ENCODE results near the gene MKRN2OS. TPM values are rescaled to one million over a fixed set of nuclear protein-coding genes. Genes with fewer than 3 reads are reported as not detected.

The MKRN2OS gene
- total and polyA plus RNA-seq, 10 of the 15 experiments (the other 5 are each of a cell fraction or from before 2014, with no cell fraction given): 0.20 to 1.0 (median 0.40) TPM; not detected in 4

- Histone ChIP-seq H3K4me2 (ENCODE audit: control insufficient read depth, insufficient read depth) (no peak overlapping the region), H3K79me2 (ENCODE audit: control insufficient read depth, insufficient read depth, low read length) (no peaks in the 10 kb centered on the region), H2AFZ (ENCODE audit: control insufficient read depth, low read depth, low read length) (no peak overlapping the region), H3K27ac (ENCODE audit: control insufficient read depth, insufficient read depth) (no peak overlapping the region), H3K4me3 (no peak overlapping the region), H3K9ac (ENCODE audit: control insufficient read depth, insufficient read depth, low read length) (no peak overlapping the region), H4K20me1 (ENCODE audit: control insufficient read depth, insufficient read depth) (no peaks in the 10 kb centered on the region), H3K36me3 (ENCODE audit: control insufficient read depth in 2 of 2, insufficient read depth in 2 of 2, low read length in 1 of 2) (peaks cover 35 to 62% of the 10 kb centered on the region in 2 experiments), H3K27me3 (replicated peaks in 1 of 2; ENCODE audit: control insufficient read depth in 2 of 2, insufficient read depth in 2 of 2, low read length in 1 of 2) (no peaks in the 10 kb centered on the region), H3K9me3 (replicated peaks; ENCODE audit: control insufficient read depth, insufficient read depth, low read length) (no peaks in the 10 kb centered on the region), H3K4me1 (ENCODE audit: control insufficient read depth, insufficient read depth, low read length) (peaks cover 6% of the 10 kb centered on the region; the same call in 1 of the 2 replicates)
- FAIRE-seq (no peak), ATAC-seq (no peak), DNase-seq (ENCODE audit: low read depth, low spot score) (no peak)
- POLR2A ChIA-PET: interaction anchor here (0.5 to 2.1 kb wide), 5 partner anchors 10 to 274 kb away, joined by 3 to 7 read pairs (median 3); no protein-coding TSS in a partner anchor
- intact Hi-C loops (cut with micrococcal nuclease; ENCODE audit: unreplicated experiment) (no loop called here), in situ Hi-C loops (cut with MboI) (no loop called here)
- TF ChIP-seq POLR2AphosphoS2 (IDR thresholded peaks at IDR 0.05; ENCODE audit: low read depth, low read length): peak; percentile 18; the same call in 1 of the 2 replicates
- TF ChIP-seq POLR2AphosphoS5 (IDR thresholded peaks at IDR 0.05; ENCODE audit: low read length): peak; percentile 57
- TF ChIP-seq NBN (IDR thresholded peaks at IDR 0.05): no peak
- CTCF ChIA-PET: interaction anchor here (1.5 to 1.6 kb wide), 2 partner anchors 9 to 10 kb away, joined by 4 to 6 read pairs; no protein-coding TSS in a partner anchor
- RAD21 ChIA-PET (ENCODE audit: unreplicated experiment): interaction anchor here (0.7 kb wide), 1 partner anchor 64 kb away, joined by 4 read pairs; no protein-coding TSS in a partner anchor
- 67% methylated on average over 2 of the region's 2 CpGs for WGBS (ENCODE audit: insufficient coverage, insufficient replicate concordance, low lambda C conversion rate, missing lambda C conversion rate)
- no TSS peak for BruUV-seq (replicated peaks)
- SMC1A ChIA-PET (ENCODE audit: uncharacterized antibody, unreplicated experiment): interaction anchor here (1.1 kb wide), 1 partner anchor 13 kb away, joined by 4 read pairs; no protein-coding TSS in a partner anchor
Observed at GRCh38 chr3:12584083-12584482, 38.8 kb upstream of the MKRN2OS start.

DNA sequence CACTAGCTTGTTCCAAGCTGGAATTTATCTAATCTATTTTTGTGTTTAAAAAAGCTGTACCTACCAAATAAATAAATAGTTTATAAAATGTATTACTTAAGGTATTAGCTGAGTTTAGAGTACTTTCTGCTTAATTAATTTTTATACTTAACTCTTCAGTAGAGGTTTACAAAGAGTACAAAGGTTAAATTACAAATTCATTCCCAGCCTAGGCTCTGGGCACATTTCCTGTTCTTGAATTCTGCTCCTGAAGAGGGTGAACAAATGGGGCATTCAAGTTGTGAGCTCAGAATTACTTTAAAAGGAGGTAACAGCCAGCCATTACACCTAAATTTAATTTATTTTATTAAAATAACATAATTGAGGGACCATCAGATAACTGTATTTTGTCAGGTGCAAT is 38.0 kb upstream of the MKRN2OS start:
- ChIA-PET SMC1A (ENCODE audit: uncharacterized antibody, unreplicated experiment) (interaction anchor here (0.8 to 1.3 kb wide), 4 partner anchors 9 to 99 kb away, joined by 3 to 6 read pairs (median 4); partner anchors contain the start of gene TSEN2), RAD21 (ENCODE audit: unreplicated experiment) (interaction anchor here (0.7 to 1.0 kb wide), 2 partner anchors 65 to 99 kb away, joined by 3 to 4 read pairs; partner anchors contain the start of gene TSEN2), CTCF (interaction anchor here (1.0 to 2.2 kb wide), 5 partner anchors 9 to 137 kb away, joined by 3 to 6 read pairs (median 4); partner anchors contain the start of gene RAF1), POLR2A (interaction anchor here (0.8 to 2.1 kb wide), 4 partner anchors 21 to 306 kb away, joined by 3 to 6 read pairs (median 4); no protein-coding TSS in a partner anchor)
- FAIRE-seq (no peak), ATAC-seq (no peak), DNase-seq (ENCODE audit: low read depth, low spot score) (no peak)
- Histone ChIP-seq H3K9me3 (replicated peaks; ENCODE audit: control insufficient read depth, insufficient read depth, low read length) (no peaks in the 10 kb centered on the region), H3K9ac (ENCODE audit: control insufficient read depth, insufficient read depth, low read length) (no peak overlapping the region), H3K4me1 (ENCODE audit: control insufficient read depth, insufficient read depth, low read length) (peaks cover 6% of the 10 kb centered on the region; the same call in 1 of the 2 replicates), H3K36me3 (ENCODE audit: control insufficient read depth in 2 of 2, insufficient read depth in 2 of 2, low read length in 1 of 2) (peaks cover 31 to 61% of the 10 kb centered on the region in 2 experiments), H2AFZ (ENCODE audit: control insufficient read depth, low read depth, low read length) (no peak overlapping the region), H3K27me3 (replicated peaks in 1 of 2; ENCODE audit: control insufficient read depth in 2 of 2, insufficient read depth in 2 of 2, low read length in 1 of 2) (no peaks in the 10 kb centered on the region), H4K20me1 (ENCODE audit: control insufficient read depth, insufficient read depth) (no peaks in the 10 kb centered on the region), H3K79me2 (ENCODE audit: control insufficient read depth, insufficient read depth, low read length) (no peaks in the 10 kb centered on the region), H3K4me2 (ENCODE audit: control insufficient read depth, insufficient read depth) (no peak overlapping the region), H3K4me3 (no peak overlapping the region), H3K27ac (ENCODE audit: control insufficient read depth, insufficient read depth) (no peak overlapping the region)
- no TSS peak for BruUV-seq (replicated peaks)
- intact Hi-C loops (cut with micrococcal nuclease; ENCODE audit: unreplicated experiment) (no loop called here), in situ Hi-C loops (cut with MboI) (no loop called here)
- TF ChIP-seq IRF4 (IDR thresholded peaks at IDR 0.05; ENCODE audit: low read depth, low read length) (no peak), ZBTB4 (CRISPR knock-in tag; IDR thresholded peaks at IDR 0.05) (no peak), SP1 (IDR thresholded peaks at IDR 0.05; ENCODE audit: low read depth, low read length) (no peak), SMARCA5 (IDR thresholded peaks at IDR 0.05) (no peak), NKRF (conservative IDR thresholded peaks at IDR 0.05) (no peak), RUNX3 (IDR thresholded peaks at IDR 0.05; ENCODE audit: low read length) (no peak), STAT1 (conservative IDR thresholded peaks at IDR 0.05) (no peak), CBFB (IDR thresholded peaks at IDR 0.05; ENCODE audit: low read depth) (no peak), DPF2 (IDR thresholded peaks at IDR 0.05) (no peak)
- TF ChIP-seq, protein P1, sequence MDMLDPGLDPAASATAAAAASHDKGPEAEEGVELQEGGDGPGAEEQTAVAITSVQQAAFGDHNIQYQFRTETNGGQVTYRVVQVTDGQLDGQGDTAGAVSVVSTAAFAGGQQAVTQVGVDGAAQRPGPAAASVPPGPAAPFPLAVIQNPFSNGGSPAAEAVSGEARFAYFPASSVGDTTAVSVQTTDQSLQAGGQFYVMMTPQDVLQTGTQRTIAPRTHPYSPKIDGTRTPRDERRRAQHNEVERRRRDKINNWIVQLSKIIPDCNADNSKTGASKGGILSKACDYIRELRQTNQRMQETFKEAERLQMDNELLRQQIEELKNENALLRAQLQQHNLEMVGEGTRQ (IDR thresholded peaks at IDR 0.05; ENCODE audit: borderline replicate concordance, low read depth, low read length): no peak
